Kidney epithelial cell (primary cell): ENCODE measurements around the gene SSH3. TPM values are rescaled to one million over a fixed set of nuclear protein-coding genes. Genes with fewer than 3 reads are reported as not detected.

ENCODE experiments used
- DNase-seq: peaks from one replicate; pipeline ENCODE4 v3.0.0-alpha.2; 2010; ENCODE audit warnings: low read depth
- H3K27me3 ChIP-seq: 2 replicates; pipeline ENCODE4 v1.6.0; 2011; ENCODE audit warnings: low read length; ENCODE audit not compliant: control insufficient read depth, insufficient read depth
- H3K36me3 ChIP-seq: 2 replicates; pipeline ENCODE4 v1.5.1; 2011; ENCODE audit warnings: low read length; ENCODE audit not compliant: control insufficient read depth, insufficient read depth
- H3K4me3 ChIP-seq: 2 replicates; pipeline ENCODE4 v1.5.1; 2011; ENCODE audit warnings: low read depth, mild to moderate bottlenecking, control low read depth, low read length
- CTCF ChIP-seq: IDR thresholded peaks from 2 replicates; pipeline ENCODE4 v1.5.1; 2011; ENCODE audit warnings: mild to moderate bottlenecking, moderate library complexity, low read length, control low read depth, inconsistent platforms; ENCODE audit not compliant: insufficient read depth, poor library complexity, severe bottlenecking
- total RNA-seq: library from RNA; depleted of rRNA; stranded (reverse); fragments of >200 nt; gene quantifications from 2 replicates; pipeline ENCODE4 v1.2.3, GENCODE V29; 2015

The SSH3 gene
- total RNA-seq, 1 donor from 2014 or later: 39.9 TPM

GRCh38 chr11:67279589-67280340 lies 23.6 kb upstream of the SSH3 start:
- Histone ChIP-seq H3K36me3 (peaks cover 4% of the 10 kb centered on the region), H3K4me3 (no peak overlapping the region), H3K27me3 (no peaks in the 10 kb centered on the region)
- TF ChIP-seq CTCF: no peak
- DNase-seq: no peak

DNA sequence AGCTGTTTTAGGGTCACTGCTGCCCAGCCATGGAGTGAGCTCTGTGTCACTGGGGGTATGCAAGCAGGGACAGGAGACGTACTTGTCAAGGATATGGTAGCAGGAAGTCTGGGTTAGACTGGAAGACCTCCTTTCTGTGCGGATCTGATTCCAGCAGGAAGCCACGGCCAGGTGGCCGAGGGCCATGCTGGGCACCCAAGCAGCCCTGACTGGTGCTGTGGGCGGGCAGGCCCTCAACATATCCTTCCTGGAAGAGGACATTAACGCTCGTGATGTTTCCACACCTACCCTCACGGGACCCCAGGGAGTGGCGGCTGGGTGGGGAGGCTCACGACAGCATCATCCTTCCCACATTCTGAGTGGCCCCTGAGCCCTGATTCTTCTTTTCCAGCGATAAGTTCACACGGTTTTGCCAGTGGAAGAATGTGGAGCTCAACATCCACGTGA lies 23.0 kb upstream of the SSH3 start:
- H3K36me3 ChIP-seq: peaks cover 4% of the 10 kb centered on the region
- H3K4me3 ChIP-seq: no peak overlapping the region
- no peak for DNase-seq
- no peak for TF ChIP-seq CTCF
- H3K27me3 ChIP-seq: no peaks in the 10 kb centered on the region

DNA sequence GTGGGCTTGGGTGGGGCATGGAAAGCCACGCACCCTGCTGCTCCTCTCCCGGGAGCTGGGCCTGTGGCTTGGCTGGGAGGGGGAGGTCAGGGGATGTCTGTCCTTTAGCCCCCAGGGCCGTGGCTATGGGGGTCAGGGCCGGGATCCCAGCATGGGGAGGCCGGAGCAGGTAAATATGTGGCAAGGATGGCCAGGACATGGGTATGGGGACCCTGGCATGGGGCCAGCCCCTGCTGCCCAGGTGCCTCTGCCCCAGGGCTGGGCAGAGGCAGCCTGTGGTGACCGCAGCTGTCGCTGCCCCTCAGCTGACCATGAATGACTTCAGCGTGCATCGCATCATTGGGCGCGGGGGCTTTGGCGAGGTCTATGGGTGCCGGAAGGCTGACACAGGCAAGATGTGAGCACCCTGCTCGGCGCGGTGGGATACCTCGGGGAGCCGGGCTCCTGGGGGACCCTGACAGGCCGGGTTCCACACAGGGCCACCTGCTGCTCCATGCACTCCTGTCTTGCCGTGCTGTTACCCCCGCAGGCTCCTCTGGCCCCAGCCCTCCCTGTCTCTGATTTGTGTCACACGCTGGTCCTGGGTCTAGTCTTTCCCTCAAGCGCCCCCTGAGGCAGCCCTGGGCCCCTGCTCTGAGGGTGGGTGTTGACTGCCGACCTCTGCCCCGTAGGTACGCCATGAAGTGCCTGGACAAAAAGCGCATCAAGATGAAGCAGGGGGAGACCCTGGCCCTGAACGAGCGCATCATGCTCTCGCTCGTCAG lies 22.4 kb upstream of the SSH3 start:
- no peak overlapping the region for H3K4me3 ChIP-seq
- no peaks in the 10 kb centered on the region for H3K27me3 ChIP-seq
- TF ChIP-seq CTCF: no peak
- peaks cover 4% of the 10 kb centered on the region for H3K36me3 ChIP-seq
- no peak for DNase-seq

GRCh38 chr11:67281552-67282150 lies 21.7 kb upstream of the SSH3 start:
- Histone ChIP-seq H3K4me3 (no peak overlapping the region), H3K27me3 (no peaks in the 10 kb centered on the region), H3K36me3 (peaks cover 4% of the 10 kb centered on the region)
- DNase-seq: no peak
- no peak for TF ChIP-seq CTCF

- no peak for TF ChIP-seq CTCF
- DNase-seq: no peak
- H3K36me3 ChIP-seq: peaks cover 4% of the 10 kb centered on the region
- H3K27me3 ChIP-seq: no peaks in the 10 kb centered on the region
- no peak overlapping the region for H3K4me3 ChIP-seq
Observed at GRCh38 chr11:67282155-67282875, 21.0 kb upstream of the SSH3 start.
